NT2/D1 (cell line): ENCODE measurements around the gene KNOP1.

Source experiments
- DNase-seq: peaks from one replicate; pipeline ENCODE4 v3.0.0-alpha.2; 2011; ENCODE audit warnings: low read depth, low spot score
- H3K27me3 ChIP-seq: 2 replicates; pipeline ENCODE4 v1.6.0; 2011; ENCODE audit warnings: mild to moderate bottlenecking; ENCODE audit not compliant: insufficient read length, insufficient read depth
- H3K36me3 ChIP-seq: 2 replicates; pipeline ENCODE4 v1.6.1; 2011; ENCODE audit warnings: mild to moderate bottlenecking, low read length, mixed read lengths; ENCODE audit not compliant: insufficient read depth, insufficient read length
- H3K4me1 ChIP-seq: 2 replicates; pipeline ENCODE4 v1.5.1; 2011; ENCODE audit not compliant: insufficient read depth, insufficient read length
- H3K4me3 ChIP-seq: 2 replicates; pipeline ENCODE4 v1.5.1; 2011; ENCODE audit warnings: low read depth; ENCODE audit not compliant: insufficient read length
- H3K9ac ChIP-seq: 2 replicates; pipeline ENCODE4 v1.6.0; 2011; ENCODE audit warnings: low read depth; ENCODE audit not compliant: insufficient read length
- H3K9me3 ChIP-seq: 2 replicates; pipeline ENCODE4 v1.5.1; 2011; ENCODE audit warnings: mild to moderate bottlenecking, low read length; ENCODE audit not compliant: insufficient read depth
- SUZ12 ChIP-seq: IDR thresholded peaks from 2 replicates; pipeline ENCODE4 v1.6.1; 2011; ENCODE audit not compliant: insufficient read length, insufficient read depth; ENCODE audit errors: extremely low read depth
- YY1 ChIP-seq: IDR thresholded peaks from 2 replicates; pipeline ENCODE4 v1.6.1; 2011; ENCODE audit not compliant: insufficient read length, insufficient read depth
- ZNF274 ChIP-seq: IDR thresholded peaks from 2 replicates; pipeline ENCODE4 v1.6.1; 2011; ENCODE audit warnings: mild to moderate bottlenecking, low read depth, low read length

Gene KNOP1

DNA sequence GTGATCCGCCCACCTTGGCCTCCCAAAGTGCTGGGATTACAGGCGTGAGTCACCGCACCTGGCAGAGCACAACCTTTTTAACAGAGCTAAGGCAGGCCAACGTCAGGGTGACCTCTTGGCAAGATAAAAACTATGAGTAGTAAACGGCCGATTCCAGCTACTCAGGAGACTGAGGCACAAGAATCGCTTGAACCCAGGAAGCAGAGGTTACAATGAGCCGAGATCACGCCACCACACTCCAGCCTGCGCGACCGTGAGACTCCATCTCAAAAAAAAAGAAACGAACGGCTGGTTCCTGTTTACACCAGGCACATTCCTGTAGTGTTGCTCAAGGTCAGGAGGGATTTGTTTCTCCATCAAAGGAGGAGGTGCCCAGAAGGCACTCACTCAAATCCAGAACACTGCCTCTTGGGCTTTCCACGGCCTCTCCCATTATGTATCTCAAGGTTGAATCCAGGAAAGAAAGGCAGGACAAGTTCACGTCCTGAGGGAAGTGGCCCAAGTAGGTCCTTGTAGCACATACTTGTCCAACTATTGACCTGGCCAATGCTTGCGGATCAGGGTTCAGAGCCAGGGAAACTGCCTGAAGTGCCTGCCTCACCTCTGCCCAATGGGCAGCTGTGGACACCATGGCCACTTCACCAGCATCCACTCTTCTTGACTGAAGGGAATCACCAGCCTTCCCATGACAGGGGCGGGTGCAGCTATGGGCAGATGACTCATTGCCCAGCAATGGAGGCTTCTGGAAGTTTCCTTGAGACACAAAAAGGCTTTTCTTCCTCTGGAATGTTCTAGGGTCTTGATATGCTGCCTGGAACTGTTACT is 13.5 kb downstream of the KNOP1 start:
- no peak overlapping the region for H3K4me3 ChIP-seq
- no peaks in the 10 kb centered on the region for H3K27me3 ChIP-seq
- no peak for DNase-seq
- H3K36me3 ChIP-seq, result peaks cover 91% of the 10 kb centered on the region
- TF ChIP-seq YY1 (no peak), SUZ12 (no peak), ZNF274 (no peak)
- peaks cover 19% of the 10 kb centered on the region for H3K4me1 ChIP-seq
- H3K9me3 ChIP-seq, result no peaks in the 10 kb centered on the region
- no peak overlapping the region for H3K9ac ChIP-seq

- no peak overlapping the region for H3K4me3 ChIP-seq
- peaks cover 91% of the 10 kb centered on the region for H3K36me3 ChIP-seq
- H3K4me1 ChIP-seq, result peaks cover 8% of the 10 kb centered on the region
- H3K9me3 ChIP-seq, result no peaks in the 10 kb centered on the region
- no peaks in the 10 kb centered on the region for H3K27me3 ChIP-seq
- no peak for TF ChIP-seq SUZ12
- no peak for TF ChIP-seq YY1
- DNase-seq, result no peak
- H3K9ac ChIP-seq, result no peak overlapping the region
Observed at GRCh38 chr16:19703172-19703889, 14.7 kb downstream of the KNOP1 start.

DNA sequence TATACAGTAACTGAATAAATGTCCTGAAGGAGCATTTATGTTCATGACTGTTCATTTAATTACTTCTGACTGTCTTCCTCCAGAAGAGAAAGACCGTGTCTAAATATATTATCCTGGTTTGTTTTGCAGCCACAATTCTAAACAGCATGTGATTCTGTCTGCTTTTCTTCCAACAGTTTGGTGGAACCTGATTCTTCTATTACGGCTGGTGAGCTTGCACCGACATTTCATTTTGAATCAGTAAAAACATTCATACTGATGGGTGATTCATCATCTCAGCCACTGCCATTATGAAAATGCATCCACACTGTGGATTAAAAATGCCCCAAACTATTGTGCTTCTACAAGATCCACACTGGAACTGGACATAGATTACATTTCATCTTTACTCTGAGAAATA is 16.9 kb downstream of the KNOP1 start:
- H3K9ac ChIP-seq, result no peak overlapping the region
- TF ChIP-seq ZNF274, result no peak
- no peak for TF ChIP-seq YY1
- TF ChIP-seq SUZ12, result no peak
- no peaks in the 10 kb centered on the region for H3K9me3 ChIP-seq
- no peak overlapping the region for H3K4me3 ChIP-seq
- H3K36me3 ChIP-seq, result peaks cover 90% of the 10 kb centered on the region
- H3K4me1 ChIP-seq, result no peaks in the 10 kb centered on the region
- DNase-seq, result no peak
- H3K27me3 ChIP-seq, result no peaks in the 10 kb centered on the region

GRCh38 chr16:19700319-19700781 is 17.7 kb downstream of the KNOP1 start:
- Histone ChIP-seq H3K4me1 (no peaks in the 10 kb centered on the region), H3K36me3 (peaks cover 86% of the 10 kb centered on the region), H3K9me3 (no peaks in the 10 kb centered on the region), H3K4me3 (no peak overlapping the region), H3K27me3 (no peaks in the 10 kb centered on the region), H3K9ac (no peak overlapping the region)
- TF ChIP-seq ZNF274 (no peak), SUZ12 (no peak), YY1 (no peak)
- no peak for DNase-seq

DNA sequence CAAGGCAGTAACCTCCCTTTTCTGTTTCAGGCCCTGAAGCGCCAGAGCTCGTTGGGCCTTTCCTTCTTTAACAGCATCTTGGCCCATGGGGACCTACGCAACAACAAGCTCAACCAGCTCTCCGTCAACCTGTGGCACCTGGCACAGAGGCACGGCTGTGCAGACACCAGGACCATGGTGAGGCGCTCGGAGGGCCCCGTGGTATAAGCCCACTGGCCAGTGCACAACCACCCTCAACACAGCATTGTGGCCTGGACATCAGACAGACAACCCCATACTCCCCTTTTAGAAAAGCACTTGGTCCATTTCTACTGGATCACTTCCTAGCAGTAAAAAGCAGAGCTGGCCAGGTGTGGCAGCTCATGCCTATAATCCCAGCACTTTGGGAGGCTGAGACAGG is 18.6 kb downstream of the KNOP1 start:
- H3K27me3 ChIP-seq, result no peaks in the 10 kb centered on the region
- DNase-seq, result no peak
- no peaks in the 10 kb centered on the region for H3K4me1 ChIP-seq
- H3K36me3 ChIP-seq, result peaks cover 82% of the 10 kb centered on the region
- no peak overlapping the region for H3K4me3 ChIP-seq
- TF ChIP-seq SUZ12 (no peak), YY1 (no peak), ZNF274 (no peak)
- no peaks in the 10 kb centered on the region for H3K9me3 ChIP-seq
- H3K9ac ChIP-seq, result no peak overlapping the region

GRCh38 chr16:19698480-19699465 is 19.3 kb downstream of the KNOP1 start:
- no peak overlapping the region for H3K9ac ChIP-seq
- H3K4me1 ChIP-seq, result no peaks in the 10 kb centered on the region
- DNase-seq, result no peak

More at GRCh38 chr16:19698480-19699465, 19.3 kb downstream of the KNOP1 start:
- TF ChIP-seq YY1 (no peak), ZNF274 (no peak), SUZ12 (no peak)
- H3K36me3 ChIP-seq, result peaks cover 76% of the 10 kb centered on the region
- no peaks in the 10 kb centered on the region for H3K27me3 ChIP-seq
- no peaks in the 10 kb centered on the region for H3K9me3 ChIP-seq
- no peak overlapping the region for H3K4me3 ChIP-seq
